ENCODE results near the gene IL3.
"Not testable (repeated sequence)": the region's sequence is repeated elsewhere in the genome, so short reads cannot be mapped to it uniquely, and the experiment has no call there.

Gene IL3

GRCh38 chr5:132095424-132095972 lies 35.0 kb downstream of the IL3 start:
- peak; percentile 75 to 87 (median 84) for DNase-seq

DNA sequence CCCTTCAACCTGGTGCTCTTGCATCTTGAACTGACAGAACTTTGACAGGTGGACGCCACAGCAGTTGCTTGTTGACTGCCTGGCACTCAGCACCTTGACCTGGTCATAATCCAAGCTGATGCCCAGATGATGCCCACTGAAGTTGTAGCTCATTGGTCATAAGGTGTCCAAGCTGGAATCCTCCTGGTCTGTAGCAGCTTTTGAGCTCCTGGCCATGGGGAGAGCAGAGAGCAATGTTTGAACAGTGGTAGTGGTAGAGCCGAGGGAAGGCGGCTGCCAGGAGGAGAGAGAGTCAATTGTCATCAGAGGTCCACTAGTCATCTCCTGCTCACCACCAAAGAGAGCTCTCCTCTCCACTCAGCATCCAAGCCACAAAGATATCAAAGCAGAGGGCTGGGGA lies 36.4 kb downstream of the IL3 start:
- DNase-seq = no peak

GRCh38 chr5:132098151-132098594 lies 37.7 kb downstream of the IL3 start:
- peak; percentile 72 to 79 (median 78) for DNase-seq

- no peak for DNase-seq
Measured at GRCh38 chr5:132098621-132099020, 38.2 kb downstream of the IL3 start.

- DNase-seq = peak in 1 of 3 donors; percentile 25
Measured at GRCh38 chr5:132099076-132099748, 38.8 kb downstream of the IL3 start.

- DNase-seq = no peak
Measured at GRCh38 chr5:132099905-132100304, 39.5 kb downstream of the IL3 start.

DNA sequence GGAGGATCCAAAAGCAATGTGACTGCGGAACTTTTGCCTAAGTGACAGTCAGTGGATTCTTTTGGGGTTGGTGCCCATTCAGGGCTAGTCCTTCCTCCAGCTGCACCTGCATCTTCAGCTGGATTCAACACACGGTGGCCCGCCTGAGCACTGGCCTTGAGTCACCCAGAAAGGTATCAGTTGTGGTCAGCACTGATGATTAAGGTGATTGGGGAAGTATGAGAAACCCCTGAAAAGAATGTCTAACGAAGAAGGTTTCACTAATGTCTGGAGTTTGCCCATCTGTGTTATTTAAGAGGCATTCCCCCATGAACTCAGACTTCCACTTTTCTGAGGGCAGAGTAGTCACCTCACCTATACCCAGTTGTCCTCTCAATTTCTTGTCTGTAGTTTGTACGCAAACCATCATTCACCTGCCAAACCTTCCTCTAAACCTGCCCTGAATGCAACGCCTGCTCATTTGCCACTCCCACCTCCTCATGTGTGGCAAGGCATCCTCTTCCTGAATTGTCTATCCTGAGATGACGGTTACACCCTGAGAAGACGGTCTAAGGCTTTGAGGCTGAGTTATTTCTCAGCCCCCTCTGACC lies 40.3 kb downstream of the IL3 start:
- DNase-seq = peak in 2 of 3 donors; percentile 23 to 28

- no peak for DNase-seq
Measured at GRCh38 chr5:132101385-132101880, 41.0 kb downstream of the IL3 start.

- no peak for DNase-seq
Measured at GRCh38 chr5:132102101-132102701, 41.7 kb downstream of the IL3 start.

- no peak for DNase-seq
Measured at GRCh38 chr5:132102944-132103331, 42.5 kb downstream of the IL3 start.

DNA sequence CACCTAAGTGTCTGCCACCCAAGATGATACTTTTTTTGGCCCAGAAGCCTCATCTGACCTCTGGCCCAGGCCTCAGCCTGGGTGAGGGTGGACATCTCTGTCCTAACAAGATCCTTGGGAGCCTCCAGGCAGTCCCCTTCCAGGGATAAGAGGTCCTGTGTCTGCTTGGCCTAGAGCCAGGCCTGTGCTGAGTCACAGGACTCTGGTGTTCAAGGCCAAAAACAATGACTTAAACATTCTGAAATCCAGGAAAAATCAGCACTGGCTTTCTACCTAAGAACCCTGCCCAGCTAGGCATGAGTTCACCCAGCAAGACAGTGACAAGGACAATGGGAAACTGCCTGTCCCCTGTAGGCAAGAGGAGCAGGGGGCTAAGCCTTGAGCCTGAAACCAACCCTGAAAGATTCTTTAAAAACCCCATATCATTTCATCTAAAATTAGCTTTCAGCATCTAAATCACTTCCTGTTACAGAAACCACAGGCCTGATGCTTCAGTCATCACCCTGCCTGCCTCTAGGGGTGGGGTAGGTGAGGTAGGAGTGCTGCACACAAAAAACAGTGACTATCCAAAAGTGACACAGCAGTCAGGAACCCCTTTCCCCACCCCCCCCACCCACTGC lies 43.0 kb downstream of the IL3 start:
- peak; percentile 89 to 92 (median 91) for DNase-seq

- DNase-seq = no peak
Measured at GRCh38 chr5:132103969-132104391, 43.5 kb downstream of the IL3 start.

DNA sequence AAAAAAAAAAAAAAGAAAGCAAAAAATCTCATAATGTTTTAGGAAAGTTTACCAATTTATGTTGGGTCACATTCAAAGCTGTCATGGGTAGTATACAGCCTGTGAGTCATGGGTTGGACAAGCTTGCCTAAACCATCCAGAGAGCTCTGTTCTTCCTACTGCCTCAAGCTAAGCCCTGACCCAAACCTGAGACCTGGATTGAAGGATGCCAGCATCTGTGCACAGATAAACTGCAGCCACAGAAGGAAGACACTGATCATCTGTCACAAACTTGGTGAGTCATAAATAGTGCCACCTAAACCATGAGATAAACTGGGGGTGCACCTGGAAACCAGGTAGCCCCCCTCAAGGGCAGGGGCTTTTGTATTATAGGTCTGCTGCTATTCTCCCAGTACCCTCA lies 44.1 kb downstream of the IL3 start:
- DNase-seq = peak; percentile 51 to 81 (median 63)

- no peak for DNase-seq
Measured at GRCh38 chr5:132105688-132106087, 45.2 kb downstream of the IL3 start.

- not testable (repeated sequence) for DNase-seq
Measured at GRCh38 chr5:132108495-132108894, 48.0 kb downstream of the IL3 start.

- not testable (repeated sequence) for DNase-seq
Measured at GRCh38 chr5:132108957-132109356, 48.5 kb downstream of the IL3 start.

- DNase-seq = peak in 1 of 3 donors; percentile 29
Measured at GRCh38 chr5:132109494-132110053, 49.1 kb downstream of the IL3 start.

DNA sequence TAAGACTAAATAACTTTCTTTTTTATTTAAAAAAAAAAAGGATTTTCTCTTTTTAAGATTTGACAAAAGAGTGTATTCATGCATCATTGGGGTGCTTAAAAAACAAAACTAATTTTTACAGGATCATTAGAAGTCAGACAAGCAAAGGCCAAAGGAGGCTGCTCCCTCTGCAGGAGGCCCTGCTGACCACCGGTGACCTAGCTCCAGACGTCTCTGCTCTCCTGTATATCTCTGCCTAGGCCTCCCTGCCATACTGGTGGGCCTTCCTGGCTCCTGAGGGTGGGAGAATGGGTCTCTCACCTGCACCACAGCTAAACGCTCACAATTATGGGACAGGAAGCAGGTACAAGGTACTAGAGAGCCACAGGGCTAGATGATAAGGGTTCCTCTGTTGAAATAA lies 49.7 kb downstream of the IL3 start:
- no peak for DNase-seq

DNA sequence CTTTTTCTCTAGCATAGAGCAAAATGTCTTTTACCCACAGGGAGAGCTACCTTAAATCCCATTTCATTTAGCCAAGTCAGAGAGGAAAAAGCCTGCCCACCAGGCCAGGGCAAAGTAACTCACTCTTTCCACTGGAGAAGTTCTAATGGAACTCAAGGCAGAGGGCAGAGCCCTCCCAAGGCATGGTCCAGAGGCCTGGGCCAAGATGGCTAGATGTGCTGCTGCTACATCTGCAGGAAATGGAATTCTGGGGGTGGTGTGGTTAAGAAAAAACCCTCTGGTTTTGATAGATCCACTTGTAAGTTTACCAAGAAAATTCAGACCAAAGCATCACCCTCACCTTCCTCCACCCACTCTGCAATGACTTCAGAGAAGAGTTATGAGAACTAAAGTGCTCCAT lies 50.5 kb downstream of the IL3 start:
- no peak for DNase-seq

GRCh38 chr5:132112111-132112510 lies 51.7 kb downstream of the IL3 start:
- no peak for DNase-seq

Data from suppressor macrophage treated with lipopolysaccharide for 1 hour (primary cell).